GM23248 (cell line): ENCODE data around the gene HEMK1. TPM values are rescaled to one million over a fixed set of nuclear protein-coding genes. Genes with fewer than 3 reads are reported as not detected.
A peak's percentile ranks its signal among the peaks of the same experiment; 100 is the strongest.

Experiments used
- DNase-seq: peaks from one replicate; pipeline ENCODE4 v3.0.0-alpha.2; 2015
- H2AFZ ChIP-seq: fragments of 200-600 bp; sonication (generic); 2 replicates; pipeline ENCODE4 v1.6.1; 2016; ENCODE audit warnings: antibody characterized with exemption
- H3F3A ChIP-seq: fragments of 200-600 bp; sonication (generic); 2 replicates; pipeline ENCODE4 v1.6.1; 2016; ENCODE audit warnings: mild to moderate bottlenecking, antibody characterized with exemption, mixed run types; ENCODE audit not compliant: insufficient read depth
- H3K27ac ChIP-seq: fragments of 200-600 bp; sonication (generic); 2 replicates; pipeline ENCODE4 v1.5.1; 2016; ENCODE audit warnings: mild to moderate bottlenecking
- H3K27me3 ChIP-seq: fragments of 200-600 bp; sonication (generic); replicated peaks from 2 replicates; pipeline ENCODE4 v1.6.1; 2016; ENCODE audit warnings: mild to moderate bottlenecking; ENCODE audit not compliant: insufficient read depth
- H3K36me3 ChIP-seq: fragments of 200-600 bp; sonication (generic); 2 replicates; pipeline ENCODE4 v1.6.1; 2016; ENCODE audit warnings: low read depth, mild to moderate bottlenecking
- H3K4me1 ChIP-seq: fragments of 200-600 bp; sonication (generic); 2 replicates; pipeline ENCODE4 v1.6.1; 2016; ENCODE audit warnings: mild to moderate bottlenecking; ENCODE audit not compliant: insufficient read depth
- H3K4me2 ChIP-seq: fragments of 200-600 bp; sonication (generic); one replicate; pipeline ENCODE4 v1.6.1; 2016; ENCODE audit warnings: mild to moderate bottlenecking; ENCODE audit not compliant: unreplicated experiment
- H3K4me3 ChIP-seq: fragments of 200-600 bp; sonication (generic); 2 replicates; pipeline ENCODE4 v1.5.1; 2016; ENCODE audit warnings: mild to moderate bottlenecking
- H3K79me2 ChIP-seq: fragments of 200-600 bp; sonication (generic); 2 replicates; pipeline ENCODE4 v1.6.1; 2016; ENCODE audit warnings: mild to moderate bottlenecking; ENCODE audit not compliant: insufficient read depth
- H3K9ac ChIP-seq: fragments of 200-600 bp; sonication (generic); 2 replicates; pipeline ENCODE4 v1.6.1; 2016; ENCODE audit warnings: mild to moderate bottlenecking
- H3K9me2 ChIP-seq: fragments of 200-600 bp; sonication (generic); 2 replicates; pipeline ENCODE4 v1.6.1; 2016; ENCODE audit warnings: mixed run types, mild to moderate bottlenecking, moderate library complexity; ENCODE audit not compliant: insufficient read depth
- H3K9me3 ChIP-seq: fragments of 200-600 bp; sonication (generic); one replicate; pipeline ENCODE4 v1.6.1; 2017; ENCODE audit warnings: low read depth
- H4K20me1 ChIP-seq: fragments of 200-600 bp; sonication (generic); 2 replicates; pipeline ENCODE4 v1.6.0; 2016; ENCODE audit not compliant: insufficient read depth
- EZH2 ChIP-seq: fragments of 200-600 bp; sonication (generic); IDR thresholded peaks from 2 replicates; pipeline ENCODE4 v1.6.1; 2018; ENCODE audit warnings: antibody characterized with exemption, mild to moderate bottlenecking; ENCODE audit not compliant: insufficient read depth, poor library complexity, severe bottlenecking
- EZH2phosphoT487 ChIP-seq: fragments of 200-600 bp; sonication (generic); IDR thresholded peaks from 2 replicates; pipeline ENCODE4 v1.6.1; 2018; ENCODE audit warnings: antibody characterized with exemption, moderate library complexity, mild to moderate bottlenecking, low read depth; ENCODE audit not compliant: insufficient read depth
- WGBS, 2 experiments: methylation state at CpG; one replicate each; pipeline ENCODE4 v1.1.6; 2015 to 2017; ENCODE audit warnings: low lambda C conversion rate in 2 of 2, low coverage in 1 of 2; ENCODE audit errors: missing lambda C conversion rate in 2 of 2; 5-methylcytosine and 5-hydroxymethylcytosine counted together
- in situ Hi-C: fragments of 300-500 bp; cut with MboI; formaldehyde crosslinking; loops from 2 replicates; pipeline ENCODE4 v1.15.0; 2020
- polyA plus RNA-seq: library from polyadenylated mRNA; unstranded; fragments of >200 nt; fragmentation: Nextera tagmentation; extraction: Ambion mirVana; gene quantifications from 2 replicates; pipeline ENCODE4 v1.2.1, GENCODE V29; 2016
- total RNA-seq: library from RNA; depleted of rRNA; stranded (reverse); fragments of >200 nt; shearing (Covaris generic); gene quantifications from 2 replicates; pipeline ENCODE4 v1.2.3, GENCODE V29; 2014

HEMK1 gene
- total and polyA plus RNA-seq, 2 experiments from 2014 or later, result 15.8 to 17.3 TPM

- peak; percentile 68 for DNase-seq
- Histone ChIP-seq H3K27ac (no peak overlapping the region), H2AFZ (no peak overlapping the region), H3K79me2 (no peaks in the 10 kb centered on the region), H3K4me1 (peaks cover 28% of the 10 kb centered on the region), H4K20me1 (no peaks in the 10 kb centered on the region), H3K36me3 (no peaks in the 10 kb centered on the region), H3K9ac (no peak overlapping the region), H3K9me2 (no peaks in the 10 kb centered on the region), H3F3A (no peaks in the 10 kb centered on the region), H3K4me3 (no peak overlapping the region), H3K27me3 (no peaks in the 10 kb centered on the region), H3K4me2 (no peak overlapping the region), H3K9me3 (no peaks in the 10 kb centered on the region)
- TF ChIP-seq EZH2phosphoT487 (no peak), EZH2 (no peak)
- in situ Hi-C loops, result no loop called here
- 91 to 92% methylated on average over 4 of the region's 4 CpGs for WGBS, 2 experiments
Measured at GRCh38 chr3:50588759-50589433, 19.6 kb downstream of the HEMK1 start.

GRCh38 chr3:50591196-50591741 is 21.9 kb downstream of the HEMK1 start:
- in situ Hi-C loops, result no loop called here
- H3K27me3 ChIP-seq, result no peaks in the 10 kb centered on the region
- H3K4me1 ChIP-seq, result peaks cover 23% of the 10 kb centered on the region
- DNase-seq, result no peak
- H4K20me1 ChIP-seq, result no peaks in the 10 kb centered on the region
- H3K9me2 ChIP-seq, result no peaks in the 10 kb centered on the region
- no peaks in the 10 kb centered on the region for H3K79me2 ChIP-seq
- H2AFZ ChIP-seq, result 0 out of 2 replicates have a peak overlapping the region, but pooled peaks have one; percentile 51
- TF ChIP-seq EZH2 (no peak), EZH2phosphoT487 (no peak)
- H3K9ac ChIP-seq, result no peak overlapping the region
- WGBS, 2 experiments, result 57 to 63% methylated on average over 8 to 9 of the region's 9 CpGs
- H3K9me3 ChIP-seq, result no peaks in the 10 kb centered on the region
- H3K4me2 ChIP-seq, result no peak overlapping the region
- 0 out of 2 replicates have a peak, but pooled peaks cover 5% of the 10 kb centered on the region for H3F3A ChIP-seq
- no peak overlapping the region for H3K27ac ChIP-seq
- H3K4me3 ChIP-seq, result no peak overlapping the region
- no peaks in the 10 kb centered on the region for H3K36me3 ChIP-seq

- DNase-seq, result no peak
- Histone ChIP-seq H3K4me1 (peaks cover 20% of the 10 kb centered on the region), H3F3A (0 out of 2 replicates have a peak, but pooled peaks cover 5% of the 10 kb centered on the region), H2AFZ (0 out of 2 replicates have a peak overlapping the region, but pooled peaks have one; percentile 14), H3K36me3 (no peaks in the 10 kb centered on the region), H3K79me2 (no peaks in the 10 kb centered on the region), H3K9me2 (no peaks in the 10 kb centered on the region), H3K27me3 (no peaks in the 10 kb centered on the region), H3K27ac (no peak overlapping the region), H4K20me1 (no peaks in the 10 kb centered on the region), H3K4me3 (no peak overlapping the region), H3K9ac (no peak overlapping the region), H3K4me2 (no peak overlapping the region), H3K9me3 (no peaks in the 10 kb centered on the region)
- TF ChIP-seq EZH2 (no peak), EZH2phosphoT487 (no peak)
- WGBS, 2 experiments, result 19 to 27% methylated on average over 5 of the region's 5 CpGs
- in situ Hi-C loops, result no loop called here
Measured at GRCh38 chr3:50592568-50592967, 23.2 kb downstream of the HEMK1 start.

- no peaks in the 10 kb centered on the region for H3K36me3 ChIP-seq
- H3K4me1 ChIP-seq, result peaks cover 13% of the 10 kb centered on the region
- no peak overlapping the region for H3K4me3 ChIP-seq
- no peak overlapping the region for H2AFZ ChIP-seq
- H3K9me3 ChIP-seq, result no peaks in the 10 kb centered on the region
- H3K4me2 ChIP-seq, result no peak overlapping the region
- H3K27me3 ChIP-seq, result no peaks in the 10 kb centered on the region
- TF ChIP-seq EZH2phosphoT487, result no peak
- TF ChIP-seq EZH2, result no peak
- H3K79me2 ChIP-seq, result no peaks in the 10 kb centered on the region
- DNase-seq, result no peak
- in situ Hi-C loops, result no loop called here
- 7 to 11% methylated on average over 2 of the region's 2 CpGs for WGBS, 2 experiments
- H3K9ac ChIP-seq, result no peak overlapping the region
- H3F3A ChIP-seq, result 0 out of 2 replicates have a peak, but pooled peaks cover 5% of the 10 kb centered on the region
- H3K27ac ChIP-seq, result no peak overlapping the region
- no peaks in the 10 kb centered on the region for H3K9me2 ChIP-seq
- H4K20me1 ChIP-seq, result no peaks in the 10 kb centered on the region
Measured at GRCh38 chr3:50594253-50594785, 25.0 kb downstream of the HEMK1 start.
